ENCODE measurements around the gene ELN.

Gene ELN

GRCh38 chr7:74026406-74026902 lies 1.5 kb upstream of the ELN start:
- no peak for DNase-seq

DNA sequence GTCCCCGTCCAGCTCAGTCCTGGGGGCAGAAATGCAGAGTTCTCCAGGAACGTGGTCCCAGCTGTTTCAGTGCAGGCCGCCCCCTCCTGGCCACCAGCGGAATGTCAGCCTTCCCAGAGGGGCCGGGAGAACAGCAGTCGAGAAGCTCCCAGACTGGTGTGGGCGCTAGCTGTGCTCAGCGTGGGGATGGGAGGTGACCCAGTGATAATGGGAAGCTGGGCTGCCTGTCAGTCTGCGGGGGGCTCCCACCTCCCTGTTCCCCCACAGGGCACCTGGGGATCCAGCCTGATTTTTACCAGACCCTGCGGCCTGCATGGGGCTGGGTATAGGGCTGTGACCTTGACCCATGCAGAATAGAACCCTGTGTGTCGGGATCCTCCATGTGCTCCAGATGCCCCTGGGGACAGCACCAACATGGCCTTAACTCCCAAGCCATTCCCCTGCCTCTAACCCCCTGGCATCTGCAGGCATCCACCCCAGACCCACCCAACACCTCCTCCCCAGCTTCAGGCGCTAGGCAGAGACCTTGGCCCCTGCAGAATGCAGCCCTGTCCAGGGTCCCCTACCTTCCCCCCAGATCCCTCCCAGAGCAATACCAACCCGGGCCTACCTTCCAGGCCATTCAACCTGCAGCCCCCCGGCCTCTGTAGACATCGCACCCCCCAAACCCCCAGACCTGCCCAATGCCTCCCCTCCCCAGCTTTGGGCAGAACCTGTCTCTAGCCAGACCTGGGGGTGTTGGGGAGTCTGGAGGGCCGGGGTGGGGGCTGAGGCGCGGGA lies 880 bp upstream of the ELN start:
- DNase-seq = peak in 1 of 2 experiments; percentile 28

- no peak for DNase-seq
These were observed 407 bp downstream of the ELN start for GRCh38 chr7:74028321-74028838.

DNA sequence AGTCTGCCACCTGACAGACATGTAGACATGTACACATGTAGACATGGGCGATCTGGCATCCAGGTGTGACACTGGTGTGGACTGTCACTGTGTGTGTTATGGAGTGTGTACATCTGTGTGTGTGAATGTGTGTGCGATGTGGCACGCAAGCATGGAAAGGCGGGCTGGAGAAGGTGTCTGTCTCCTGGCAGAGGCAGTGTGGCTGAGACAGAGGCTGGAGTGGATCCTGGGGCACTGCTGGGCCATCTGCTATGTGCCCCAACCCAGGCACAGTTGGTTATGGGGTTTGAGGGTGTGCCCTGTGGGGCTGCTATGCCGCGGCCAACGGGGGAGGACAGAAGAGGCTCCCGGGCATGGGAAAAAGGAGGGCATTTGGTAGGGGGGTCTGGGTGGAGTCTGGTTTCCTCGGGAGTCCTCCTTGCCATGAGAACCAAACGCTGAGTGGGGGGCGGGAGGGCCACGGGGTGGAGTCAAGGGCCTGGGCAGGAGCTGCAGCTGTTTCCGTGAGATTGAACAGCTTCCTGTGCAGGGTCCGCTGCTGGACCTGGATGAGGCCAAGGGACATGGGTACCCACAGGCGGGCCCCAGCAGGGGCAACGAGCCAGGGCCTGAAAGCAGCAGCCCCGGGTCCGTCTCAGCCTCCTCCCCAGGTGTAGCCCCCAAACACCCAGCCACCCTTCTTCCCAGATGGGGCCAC lies 1.3 kb downstream of the ELN start:
- peak in 1 of 2 experiments; percentile 28 for DNase-seq

DNA sequence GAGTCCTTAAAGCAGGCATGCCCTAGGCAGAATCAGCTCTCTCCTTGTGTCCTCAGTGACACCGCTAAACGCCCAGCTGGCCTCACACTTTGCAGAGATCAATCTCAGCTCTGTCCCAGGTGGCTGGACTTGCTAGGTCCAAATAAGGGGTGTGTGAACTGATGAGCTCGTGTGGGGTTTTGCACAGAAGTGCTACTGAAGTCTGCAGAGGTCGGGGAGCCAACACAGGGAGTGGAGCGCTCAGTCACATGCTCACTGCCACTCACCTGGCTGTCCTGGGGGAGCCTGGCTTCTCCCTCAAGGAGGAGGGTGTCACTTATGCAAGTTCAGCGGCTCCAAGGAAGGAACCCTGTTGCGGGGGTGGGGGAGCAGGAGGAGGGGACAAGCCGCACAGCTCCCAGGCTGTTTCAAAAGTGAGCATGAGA lies 2.0 kb downstream of the ELN start:
- no peak for DNase-seq

GRCh38 chr7:74030861-74031260 lies 2.9 kb downstream of the ELN start:
- DNase-seq = no peak

DNA sequence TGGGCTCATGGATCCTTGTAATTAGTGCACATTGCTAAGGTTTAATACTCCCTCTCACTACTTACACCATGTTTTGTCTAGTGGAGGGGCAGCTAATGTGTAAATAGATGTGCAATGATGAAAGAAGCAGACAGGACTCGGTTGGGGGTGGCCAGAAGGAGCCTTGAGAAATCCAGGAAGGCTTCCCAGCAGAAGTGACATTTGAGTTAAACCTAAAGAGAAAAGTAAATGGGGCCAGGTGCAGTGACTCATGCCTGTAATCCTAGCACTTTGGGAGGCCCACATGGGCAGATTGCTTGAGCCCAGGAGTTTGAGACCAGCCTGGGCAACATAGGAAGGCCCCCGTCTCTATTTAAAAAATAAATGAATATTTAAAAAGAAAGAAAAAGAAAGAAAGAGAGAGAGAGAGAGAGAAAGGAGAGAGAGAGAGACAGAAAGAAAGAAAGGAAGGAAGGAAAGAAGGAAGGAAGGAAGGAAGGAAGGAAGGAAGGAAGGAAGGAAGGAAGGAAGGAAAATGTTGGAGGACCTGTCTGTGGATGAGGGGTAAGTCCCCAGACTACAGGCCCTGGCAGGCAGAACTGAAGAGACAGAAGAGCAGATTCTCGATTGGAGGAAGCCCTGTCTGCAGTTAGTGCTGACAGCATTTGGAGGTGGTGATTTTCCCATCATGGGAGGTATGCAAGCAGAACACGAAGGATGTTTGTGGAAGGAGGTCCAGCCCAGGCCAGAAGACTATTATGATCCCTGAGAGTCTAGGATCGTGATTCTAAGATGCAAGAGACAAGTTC lies 3.6 kb downstream of the ELN start:
- no peak for DNase-seq

GRCh38 chr7:74032191-74032490 lies 4.2 kb downstream of the ELN start:
- no peak for DNase-seq

- no peak for DNase-seq
These were observed 4.8 kb downstream of the ELN start for GRCh38 chr7:74032624-74033371.

DNA sequence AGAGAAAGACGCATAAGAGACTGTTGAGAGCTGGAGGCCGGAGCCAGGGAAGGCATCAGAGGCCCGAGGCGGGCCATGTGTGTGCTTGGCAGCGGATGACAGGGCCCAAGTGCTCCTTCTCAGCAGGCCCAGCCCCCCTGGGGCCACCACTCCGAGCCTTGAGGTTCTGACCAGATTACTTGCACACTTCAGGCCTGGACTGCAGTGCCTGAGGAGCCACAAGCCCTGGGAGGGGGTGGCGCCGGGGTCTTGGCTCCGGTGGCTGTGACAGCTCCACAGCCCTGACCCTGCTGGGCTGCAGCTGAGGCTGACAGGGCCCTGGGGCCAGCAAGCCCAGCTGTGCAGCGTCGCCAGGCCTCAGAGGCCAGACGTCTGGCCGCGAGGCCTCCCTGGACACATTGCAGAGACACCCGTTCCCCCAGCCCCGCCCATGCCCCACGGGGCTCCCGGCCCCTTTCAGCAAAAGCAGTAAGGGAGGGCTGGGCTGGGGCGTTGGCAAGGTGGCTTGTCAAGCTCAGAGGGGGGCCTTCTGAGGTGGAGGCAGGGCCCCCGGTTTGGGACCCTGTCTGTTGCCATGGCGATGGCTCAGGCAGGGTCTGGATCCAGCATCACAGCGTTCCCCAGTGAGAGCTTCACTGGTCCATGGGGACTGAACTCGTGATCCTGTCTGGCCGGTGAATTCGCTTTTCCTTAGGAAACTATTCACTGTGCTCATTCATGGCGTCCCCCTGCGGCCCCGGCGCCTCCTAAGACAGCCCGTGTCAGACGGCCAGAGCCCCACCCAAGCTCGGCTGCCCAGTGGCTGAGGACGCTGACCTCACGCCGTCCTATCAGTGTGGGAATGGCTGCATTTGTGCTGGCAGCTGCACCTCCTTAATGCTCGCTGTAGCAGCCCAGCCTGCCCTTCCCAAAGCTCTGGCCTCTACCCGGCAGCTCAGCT lies 5.7 kb downstream of the ELN start:
- no peak for DNase-seq

DNA sequence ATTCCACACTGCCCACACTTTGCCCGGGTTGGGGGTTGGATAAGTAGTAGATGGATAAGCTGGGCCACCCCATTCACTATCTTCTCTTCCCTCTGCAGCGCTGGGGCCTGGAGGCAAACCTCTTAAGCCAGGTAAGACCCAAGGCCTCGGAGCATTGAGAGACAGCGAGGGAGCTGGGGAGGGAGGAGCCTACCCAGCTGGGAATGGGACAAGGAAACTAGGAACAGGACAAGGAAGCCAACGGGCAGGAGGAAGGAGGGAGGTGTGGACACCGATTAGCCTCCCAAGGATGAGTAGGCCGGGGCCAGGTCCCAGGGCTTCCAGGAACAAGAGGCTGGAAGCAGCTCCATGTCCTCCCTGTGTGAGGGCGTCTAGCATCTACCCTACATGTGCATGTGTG lies 9.6 kb downstream of the ELN start:
- DNase-seq = no peak

DNA sequence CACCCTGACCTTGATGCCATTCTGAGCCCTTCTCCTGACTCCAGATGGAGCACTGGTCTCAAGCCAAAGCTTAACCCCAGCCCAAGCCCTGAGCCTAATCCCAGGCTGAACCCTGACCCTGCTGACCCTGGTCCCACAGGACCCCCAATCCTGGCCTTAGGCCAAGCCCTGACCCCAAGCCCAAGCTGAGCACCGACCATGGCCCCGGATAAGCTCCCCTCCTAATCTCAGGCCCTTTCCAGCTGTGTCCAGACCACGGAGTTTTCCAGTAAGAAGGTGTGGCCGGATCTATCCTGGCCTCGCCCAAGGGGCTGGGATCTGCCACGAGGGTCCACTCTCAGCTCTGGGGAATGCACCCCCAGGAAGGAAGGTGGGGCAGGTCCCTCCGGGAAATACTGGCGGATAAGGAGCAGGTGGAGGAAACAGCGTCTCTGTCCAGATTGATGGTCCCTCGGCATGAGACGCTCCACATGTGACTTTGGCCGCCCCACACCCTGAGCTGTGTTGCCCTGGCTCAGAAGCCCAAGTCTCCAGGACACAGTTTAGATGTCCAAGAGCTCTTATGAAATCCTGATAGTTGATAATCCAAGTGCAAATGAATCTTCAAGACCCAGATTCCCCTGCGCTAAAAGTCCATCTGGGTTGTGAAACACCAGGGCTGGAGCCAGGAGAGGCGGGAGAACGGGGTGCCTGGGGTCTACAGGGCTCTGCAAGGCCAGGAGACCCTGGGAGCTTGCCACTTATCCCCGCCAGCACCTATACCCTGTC lies 10.4 kb downstream of the ELN start:
- DNase-seq = no peak

DNA sequence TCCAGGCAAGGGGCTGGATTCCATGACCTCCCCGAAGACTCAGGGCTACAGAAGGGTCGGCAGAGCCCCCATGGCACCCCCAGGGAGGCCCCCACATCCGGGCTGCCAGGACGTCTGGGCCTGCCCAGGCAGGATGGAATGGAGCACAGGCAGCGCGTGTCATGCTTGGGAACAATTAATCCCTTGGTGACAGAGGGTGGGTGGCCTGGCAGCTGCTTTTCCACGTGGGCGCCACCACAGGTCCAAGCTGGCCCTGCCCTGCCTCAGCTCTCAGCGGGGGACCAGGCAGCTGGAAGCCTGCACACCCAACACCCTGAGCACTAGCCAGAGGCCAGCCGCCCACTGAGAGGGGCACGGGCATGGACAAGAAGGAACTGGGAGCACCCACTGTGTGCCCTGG lies 11.4 kb downstream of the ELN start:
- no peak for DNase-seq

GRCh38 chr7:74040101-74040790 lies 12.3 kb downstream of the ELN start:
- no peak for DNase-seq

GRCh38 chr7:74040791-74041520 lies 13.0 kb downstream of the ELN start:
- no peak for DNase-seq

GRCh38 chr7:74042746-74043522 lies 15.0 kb downstream of the ELN start:
- no peak for DNase-seq

- DNase-seq = no peak
These were observed 15.6 kb downstream of the ELN start for GRCh38 chr7:74043523-74043951.
